Gastroesophageal sphincter (tissue), 4 donors: Measurements from ENCODE around the gene COQ10B. TPM values are rescaled to one million over a fixed set of nuclear protein-coding genes. Genes with fewer than 3 reads are reported as not detected.

Source experiments
- ATAC-seq: fragments of 150-250 bp; one replicate; pipeline ENCODE4 v1.9.1; 2016; ENCODE audit warnings: mild to moderate bottlenecking, moderate library complexity
- H3K27ac ChIP-seq, 4 donors: fragments of 200-600 bp; sonication (generic) in 3 of 4; 1 replicate in 3 of 4; 2 replicates in 1 of 4; pipeline ENCODE4 v1.5.1; 2016 to 2019
- H3K27me3 ChIP-seq: fragments of 200-600 bp; sonication (generic); one replicate; pipeline ENCODE4 v1.5.1; 2019
- H3K36me3 ChIP-seq, 2 donors: fragments of 200-600 bp; sonication (generic); one replicate each; pipeline ENCODE4 v1.5.1; 2019; ENCODE audit warnings: control low read depth in 1 of 2
- H3K4me1 ChIP-seq, 3 donors: fragments of 200-600 bp; sonication (generic); 1 replicate in 2 of 3; 2 replicates in 1 of 3; pipeline ENCODE4 v1.5.1; 2016 to 2019; ENCODE audit warnings: control low read depth in 2 of 3
- H3K4me3 ChIP-seq, 2 donors: fragments of 200-600 bp; sonication (generic); one replicate each; pipeline ENCODE4 v1.5.1; 2019; ENCODE audit warnings: mild to moderate bottlenecking in 1 of 2, moderate library complexity in 1 of 2
- H3K9me3 ChIP-seq, 3 donors: fragments of 200-600 bp; sonication (generic); one replicate each; pipeline ENCODE4 v1.5.1; 2017 to 2019; ENCODE audit warnings: control low read depth in 2 of 3
- EP300 ChIP-seq: sonication (generic); formaldehyde crosslinking; IDR thresholded peaks from one replicate; pipeline ENCODE4 v1.6.1; 2017; ENCODE audit warnings: antibody characterized with exemption, mild to moderate bottlenecking
- POLR2A ChIP-seq, 2 donors: fragments of 450-650 bp; IDR thresholded peaks; one replicate each; pipeline ENCODE4 v1.6.1; 2017; ENCODE audit warnings: antibody characterized with exemption in 2 of 2, mild to moderate bottlenecking in 2 of 2, moderate library complexity in 1 of 2
- POLR2AphosphoS5 ChIP-seq: sonication (generic); formaldehyde crosslinking; IDR thresholded peaks from one replicate; pipeline ENCODE4 v1.6.1; 2017; ENCODE audit warnings: antibody characterized with exemption
- WGBS, 2 donors: methylation state at CpG; one replicate each; pipeline ENCODE4 v1.1.5; 2018; ENCODE audit warnings: low coverage in 1 of 2; 5-methylcytosine and 5-hydroxymethylcytosine counted together
- total RNA-seq, 4 donors: library from RNA; depleted of rRNA; stranded (reverse); fragments of >200 nt; gene quantifications; one replicate each; pipeline ENCODE4 v1.1.0, GENCODE V29; 2016
- TF ChIP-seq, protein P1 (sequence below), 4 experiments: fragments of 200-600 bp in 2 of 4; fragments of 450-650 bp in 2 of 4; sonication (generic) in 1 of 4; IDR thresholded peaks; one replicate each; pipeline ENCODE4 v1.5.1; 2017 to 2019; ENCODE audit warnings: antibody characterized with exemption in 4 of 4, mild to moderate bottlenecking in 2 of 4, moderate library complexity in 2 of 4

The COQ10B gene
- total RNA-seq, 4 donors from 2014 or later = 36.9 to 66.8 (median 42.2) TPM

DNA sequence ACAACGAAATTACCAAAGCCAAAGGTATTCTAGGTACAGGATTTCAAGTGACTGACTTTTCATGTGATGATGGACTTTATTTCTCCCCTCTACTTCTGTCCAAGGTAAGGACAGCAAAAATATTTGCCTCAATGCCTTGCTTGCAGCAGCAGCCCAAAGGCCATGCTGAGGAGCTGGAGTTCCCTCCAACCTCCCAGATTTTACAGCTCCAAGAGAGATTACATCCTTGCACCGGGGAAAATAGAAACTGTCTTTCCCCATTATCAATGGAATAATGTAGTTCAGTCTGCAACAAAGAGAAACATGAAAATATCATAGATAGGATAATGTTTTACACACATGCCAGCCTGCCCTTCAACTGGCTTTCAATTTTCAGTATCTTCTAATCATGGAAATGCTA is 32.8 kb downstream of the COQ10B start:
- ATAC-seq = no peak
- H3K27me3 ChIP-seq = no peaks in the 10 kb centered on the region
- H3K9me3 ChIP-seq = peaks cover 0 to 10% (median 0%) of the 10 kb centered on the region in 3 donors
- no peak for TF ChIP-seq POLR2A (IDR thresholded peaks at IDR 0.05)
- TF ChIP-seq, protein P1, sequence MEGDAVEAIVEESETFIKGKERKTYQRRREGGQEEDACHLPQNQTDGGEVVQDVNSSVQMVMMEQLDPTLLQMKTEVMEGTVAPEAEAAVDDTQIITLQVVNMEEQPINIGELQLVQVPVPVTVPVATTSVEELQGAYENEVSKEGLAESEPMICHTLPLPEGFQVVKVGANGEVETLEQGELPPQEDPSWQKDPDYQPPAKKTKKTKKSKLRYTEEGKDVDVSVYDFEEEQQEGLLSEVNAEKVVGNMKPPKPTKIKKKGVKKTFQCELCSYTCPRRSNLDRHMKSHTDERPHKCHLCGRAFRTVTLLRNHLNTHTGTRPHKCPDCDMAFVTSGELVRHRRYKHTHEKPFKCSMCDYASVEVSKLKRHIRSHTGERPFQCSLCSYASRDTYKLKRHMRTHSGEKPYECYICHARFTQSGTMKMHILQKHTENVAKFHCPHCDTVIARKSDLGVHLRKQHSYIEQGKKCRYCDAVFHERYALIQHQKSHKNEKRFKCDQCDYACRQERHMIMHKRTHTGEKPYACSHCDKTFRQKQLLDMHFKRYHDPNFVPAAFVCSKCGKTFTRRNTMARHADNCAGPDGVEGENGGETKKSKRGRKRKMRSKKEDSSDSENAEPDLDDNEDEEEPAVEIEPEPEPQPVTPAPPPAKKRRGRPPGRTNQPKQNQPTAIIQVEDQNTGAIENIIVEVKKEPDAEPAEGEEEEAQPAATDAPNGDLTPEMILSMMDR (IDR thresholded peaks at IDR 0.05) = no peak
- no peak for TF ChIP-seq POLR2AphosphoS5
- TF ChIP-seq EP300 = no peak
- no peak overlapping the region for H3K4me3 ChIP-seq
- H3K27ac ChIP-seq = no peak overlapping the region
- peaks cover 11 to 84% of the 10 kb centered on the region in 2 donors for H3K36me3 ChIP-seq
- H3K4me1 ChIP-seq = no peaks in the 10 kb centered on the region
- 100% methylated on average over 1 of the region's 2 CpGs; no CpG with 5 or more reads in 1 of the 2 donors for WGBS, 2 donors

DNA sequence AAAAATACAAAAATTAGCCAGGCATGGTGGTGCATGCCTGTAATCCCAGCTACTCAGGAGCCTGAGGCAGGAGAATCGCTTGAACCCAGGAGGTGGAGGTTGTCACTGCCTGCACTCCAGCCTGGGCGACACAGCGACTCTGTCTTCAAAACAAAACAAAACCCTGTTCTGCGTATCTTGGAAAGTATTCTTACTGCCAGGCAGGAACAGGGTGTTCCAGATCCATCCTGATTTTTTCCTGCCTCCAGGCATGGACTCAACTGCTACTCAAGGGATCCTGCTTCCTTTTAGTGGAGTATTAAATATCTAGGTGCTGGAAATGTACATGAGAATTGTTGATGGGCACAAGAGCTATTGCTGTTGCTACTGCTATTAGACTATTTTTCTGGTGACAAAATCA is 34.0 kb downstream of the COQ10B start:
- WGBS, 2 donors = 38 to 78% methylated on average over 1 to 4 of the region's 4 CpGs

DNA sequence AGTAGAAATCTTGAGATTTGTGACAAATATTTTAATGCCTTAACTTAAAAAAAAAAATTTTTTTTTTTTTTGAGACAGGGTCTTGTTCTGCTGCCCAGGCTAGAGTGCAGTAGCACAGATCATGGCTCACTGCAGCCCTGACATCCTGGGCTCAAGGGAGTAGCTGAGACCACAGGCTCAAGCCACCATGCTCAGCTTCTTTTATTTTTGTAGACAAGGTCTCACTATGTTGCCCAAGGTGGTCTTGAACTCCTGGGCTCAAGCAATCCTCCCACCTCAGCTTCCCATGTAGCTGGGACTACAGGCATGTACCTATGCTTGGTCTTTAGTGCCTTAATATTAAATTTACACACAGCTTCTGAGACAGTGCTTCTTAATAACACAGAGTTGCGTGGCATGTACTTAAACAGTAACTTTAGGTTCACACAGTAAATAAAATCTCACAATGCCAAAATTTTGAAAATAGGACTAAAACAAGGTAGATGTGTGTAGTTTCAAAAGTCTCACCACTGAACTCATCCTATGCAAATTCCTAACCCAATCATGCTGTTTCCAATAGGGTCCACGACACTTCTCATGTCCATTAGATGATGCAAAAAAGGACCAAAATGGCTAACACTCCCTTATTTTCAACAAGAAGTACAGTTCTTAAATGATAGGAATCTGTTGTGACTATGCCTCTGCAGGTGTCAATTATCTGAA is 42.2 kb downstream of the COQ10B start:
- Histone ChIP-seq H3K4me3 (no peak overlapping the region), H3K9me3 (no peaks in the 10 kb centered on the region), H3K4me1 (peaks cover 9 to 38% (median 15%) of the 10 kb centered on the region in 3 donors), H3K27me3 (no peaks in the 10 kb centered on the region), H3K36me3 (peaks cover 6 to 65% of the 10 kb centered on the region in 2 donors), H3K27ac (no peak overlapping the region)
- WGBS, 2 donors = 75 to 97% methylated on average over 1 to 2 of the region's 2 CpGs
- ATAC-seq = no peak
- TF ChIP-seq POLR2A (IDR thresholded peaks at IDR 0.05) (no peak), POLR2AphosphoS5 (no peak), EP300 (no peak)
- TF ChIP-seq, protein P1 (IDR thresholded peaks at IDR 0.05) = no peak

More for the DNA sequence above, 34.0 kb downstream of the COQ10B start:
- ATAC-seq = no peak
- no peaks in the 10 kb centered on the region for H3K4me1 ChIP-seq
- H3K36me3 ChIP-seq = peaks cover 11 to 91% of the 10 kb centered on the region in 2 donors
- H3K9me3 ChIP-seq = peaks cover 0 to 10% (median 0%) of the 10 kb centered on the region in 3 donors
- no peak overlapping the region for H3K4me3 ChIP-seq
- peak overlapping the region in 1 of 4 donors; percentile 7 for H3K27ac ChIP-seq
- H3K27me3 ChIP-seq = no peaks in the 10 kb centered on the region
- TF ChIP-seq, protein P1 (IDR thresholded peaks at IDR 0.05) = no peak
- TF ChIP-seq EP300 = no peak
- no peak for TF ChIP-seq POLR2AphosphoS5
- TF ChIP-seq POLR2A (IDR thresholded peaks at IDR 0.05) = no peak

DNA sequence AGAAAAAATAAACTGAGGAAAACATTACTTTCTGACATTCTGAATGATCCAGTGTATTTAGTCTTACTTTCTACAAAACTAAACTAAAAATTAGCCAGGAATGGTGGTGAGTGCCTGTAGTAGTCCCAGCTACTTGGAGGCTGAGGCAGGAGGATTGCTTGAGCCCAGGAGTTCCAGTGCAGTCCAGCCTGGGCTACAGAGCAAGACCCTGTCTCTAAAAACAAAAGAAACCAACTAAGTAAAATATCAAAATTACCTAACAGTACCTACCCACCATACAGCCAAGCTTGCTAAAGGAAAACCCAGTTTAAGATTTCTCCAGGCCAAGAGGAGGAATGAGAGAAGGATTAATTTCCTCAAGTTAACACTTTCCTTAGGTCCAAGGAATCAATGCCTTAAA is 43.3 kb downstream of the COQ10B start:
- Histone ChIP-seq H3K4me3 (no peak overlapping the region), H3K9me3 (no peaks in the 10 kb centered on the region), H3K4me1 (peaks cover 11 to 46% (median 21%) of the 10 kb centered on the region in 3 donors), H3K27ac (peak overlapping the region in 1 of 4 donors; percentile 4), H3K36me3 (peaks cover 6 to 54% of the 10 kb centered on the region in 2 donors), H3K27me3 (no peaks in the 10 kb centered on the region)
- TF ChIP-seq POLR2AphosphoS5 (no peak), POLR2A (IDR thresholded peaks at IDR 0.05) (no peak), EP300 (no peak)
- TF ChIP-seq, protein P1 (IDR thresholded peaks at IDR 0.05) = no peak
- ATAC-seq = no peak

DNA sequence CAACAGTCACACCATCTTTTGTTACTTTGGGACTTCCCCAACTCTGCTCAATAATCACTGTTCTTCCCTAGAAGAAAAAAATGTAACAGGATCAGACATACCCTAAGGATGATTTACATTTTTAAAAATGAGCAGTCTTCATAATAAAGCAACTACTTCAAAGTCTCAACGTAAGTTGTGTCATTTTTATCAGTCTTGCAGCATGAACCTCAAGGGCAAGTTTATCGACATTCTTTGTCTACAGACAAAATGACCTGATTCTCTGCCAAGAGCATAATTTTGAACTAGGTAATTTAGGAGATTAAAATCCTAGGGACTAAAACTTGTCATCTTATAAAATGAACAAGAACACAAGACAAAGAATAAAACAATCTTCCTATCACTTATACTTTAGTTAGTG is 44.0 kb downstream of the COQ10B start:
- Histone ChIP-seq H3K4me3 (no peak overlapping the region), H3K36me3 (peaks cover 6 to 52% of the 10 kb centered on the region in 2 donors), H3K9me3 (no peaks in the 10 kb centered on the region), H3K27me3 (no peaks in the 10 kb centered on the region), H3K27ac (peak overlapping the region in 1 of 4 donors; percentile 96), H3K4me1 (peaks cover 12 to 53% (median 21%) of the 10 kb centered on the region in 3 donors)
- WGBS, 2 donors = 35% methylated on average over 2 of the region's 2 CpGs
- ATAC-seq = no peak
- TF ChIP-seq EP300 = no peak
- TF ChIP-seq, protein P1 (IDR thresholded peaks at IDR 0.05) = no peak
